SK-N-SH treated with all-trans-retinoic acid at 6 μM for 48 hours (cell line): ENCODE data around the gene EFCAB14.
"Not testable (repeated sequence)": the region's sequence is repeated elsewhere in the genome, so short reads cannot be mapped to it uniquely, and the experiment has no call there.

Experiments
- ATAC-seq: fragments of 200-7000 bp; cut with Tn5 transposase; 3 replicates; pipeline ENCODE4 v1.9.1; 2020; ENCODE audit warnings: mild to moderate bottlenecking, moderate library complexity
- ARNTL ChIP-seq: fragments of 450-650 bp; formaldehyde crosslinking; IDR thresholded peaks from 2 replicates; pipeline ENCODE4 v1.5.0; 2020; ENCODE audit warnings: low read depth, mild to moderate bottlenecking, moderate library complexity, borderline replicate concordance
- BACH2 ChIP-seq: fragments of 250-450 bp; sonication (Bioruptor Pico); IDR thresholded peaks from 2 replicates; pipeline ENCODE4 v1.9.0; 2021; ENCODE audit warnings: mild to moderate bottlenecking, borderline replicate concordance
- CREB5 ChIP-seq: fragments of 250-450 bp; sonication (Bioruptor Pico); IDR thresholded peaks from 2 replicates; pipeline ENCODE4 v1.5.1; 2020; ENCODE audit warnings: low read depth, mild to moderate bottlenecking, moderate library complexity
- CSDC2 ChIP-seq: fragments of 250-450 bp; sonication (Bioruptor Pico); IDR thresholded peaks from 2 replicates; pipeline ENCODE4 v1.5.0; 2020; ENCODE audit warnings: mild to moderate bottlenecking, moderate library complexity
- ESRRG ChIP-seq: fragments of 250-450 bp; sonication (Bioruptor Pico); IDR thresholded peaks from 2 replicates; pipeline ENCODE4 v1.6.1; 2021; ENCODE audit warnings: mild to moderate bottlenecking
- GLIS3 ChIP-seq: fragments of 250-450 bp; sonication (Bioruptor Pico); IDR thresholded peaks from 2 replicates; pipeline ENCODE4 v1.5.0; 2020; ENCODE audit warnings: mild to moderate bottlenecking, moderate library complexity
- ISL1 ChIP-seq: fragments of 250-450 bp; sonication (Bioruptor Pico); IDR thresholded peaks from 2 replicates; pipeline ENCODE4 v2.1.2; 2022; ENCODE audit warnings: mild to moderate bottlenecking, moderate library complexity
- OSR1 ChIP-seq: fragments of 250-450 bp; sonication (Bioruptor Pico); IDR thresholded peaks from 2 replicates; pipeline ENCODE4 v1.8.0; 2022; ENCODE audit warnings: moderate library complexity, mild to moderate bottlenecking, inconsistent platforms
- PATZ1 ChIP-seq: fragments of 250-450 bp; sonication (Bioruptor Pico); IDR thresholded peaks from 2 replicates; pipeline ENCODE4 v1.8.0; 2020; ENCODE audit warnings: mild to moderate bottlenecking, moderate library complexity, borderline replicate concordance
- POU6F1 ChIP-seq: fragments of 250-450 bp; sonication (Bioruptor Pico); IDR thresholded peaks from 2 replicates; pipeline ENCODE4 v1.8.0; 2021; ENCODE audit warnings: low read depth, mild to moderate bottlenecking, moderate library complexity, borderline replicate concordance
- RARB ChIP-seq: fragments of 250-450 bp; sonication (Bioruptor Pico); IDR thresholded peaks from 2 replicates; pipeline ENCODE4 v1.8.0; 2021; ENCODE audit warnings: mild to moderate bottlenecking, moderate library complexity
- SNAI2 ChIP-seq: fragments of 250-450 bp; sonication (Bioruptor Pico); IDR thresholded peaks from 2 replicates; pipeline ENCODE4 v1.5.0; 2020; ENCODE audit warnings: mild to moderate bottlenecking, moderate library complexity
- TCF4 ChIP-seq: fragments of 250-450 bp; sonication (Bioruptor Pico); IDR thresholded peaks from 2 replicates; pipeline ENCODE4 v1.8.0; 2021; ENCODE audit warnings: mild to moderate bottlenecking, moderate library complexity, borderline replicate concordance
- TOX ChIP-seq: fragments of 250-450 bp; sonication (Bioruptor Pico); IDR thresholded peaks from 2 replicates; pipeline ENCODE4 v1.8.0; 2021; ENCODE audit warnings: mild to moderate bottlenecking, moderate library complexity, borderline replicate concordance
- TSHZ2 ChIP-seq: fragments of 250-450 bp; sonication (Bioruptor Pico); IDR thresholded peaks from 2 replicates; pipeline ENCODE4 v1.5.0; 2020; ENCODE audit warnings: mild to moderate bottlenecking, moderate library complexity
- ZC3H10 ChIP-seq: fragments of 250-450 bp; sonication (Bioruptor Pico); IDR thresholded peaks from 2 replicates; pipeline ENCODE4 v1.5.1; 2021; ENCODE audit warnings: mild to moderate bottlenecking, moderate library complexity
- ZFP3 ChIP-seq: fragments of 250-450 bp; sonication (Bioruptor Pico); IDR thresholded peaks from 2 replicates; pipeline ENCODE4 v1.5.0; 2020; ENCODE audit warnings: mild to moderate bottlenecking, moderate library complexity
- ZFP30 ChIP-seq: fragments of 450-650 bp; formaldehyde crosslinking; IDR thresholded peaks from 2 replicates; pipeline ENCODE4 v1.5.0; 2022; ENCODE audit warnings: mild to moderate bottlenecking, moderate library complexity
- ZNF565 ChIP-seq: fragments of 450-650 bp; formaldehyde crosslinking; conservative IDR thresholded peaks from 2 replicates; pipeline ENCODE4 v1.5.0; 2020; ENCODE audit warnings: low read depth, mild to moderate bottlenecking, moderate library complexity
- ZNF70 ChIP-seq: fragments of 450-650 bp; formaldehyde crosslinking; IDR thresholded peaks from 2 replicates; pipeline ENCODE4 v1.5.0; 2020; ENCODE audit warnings: mild to moderate bottlenecking, moderate library complexity
- ZNF8 ChIP-seq: fragments of 450-650 bp; formaldehyde crosslinking; IDR thresholded peaks from 2 replicates; pipeline ENCODE4 v1.5.0; 2020; ENCODE audit warnings: mild to moderate bottlenecking, moderate library complexity

EFCAB14 gene

GRCh38 chr1:46735708-46736324 lies 16.9 kb upstream of the EFCAB14 start:
- 0 out of 2 replicates have a peak, but pooled peaks have one; percentile 64 for TF ChIP-seq CSDC2 (CRISPR knock-in tag)
- TF ChIP-seq TCF4 (CRISPR knock-in tag): no peak
- peak; percentile 80 for ATAC-seq

- ATAC-seq: not testable (repeated sequence)
Observed at GRCh38 chr1:46728327-46728873, 9.5 kb upstream of the EFCAB14 start.

GRCh38 chr1:46725736-46726108 lies 6.8 kb upstream of the EFCAB14 start:
- no peak for ATAC-seq
- TF ChIP-seq GLIS3 (no peak), ZFP3 (no peak), RARB (CRISPR knock-in tag) (no peak), ARNTL (CRISPR knock-in tag) (no peak), ZFP30 (CRISPR knock-in tag) (no peak), SNAI2 (CRISPR knock-in tag) (no peak), OSR1 (CRISPR knock-in tag) (no peak)

- peak; percentile 100 for ATAC-seq
Observed at GRCh38 chr1:46724991-46725735, 6.2 kb upstream of the EFCAB14 start.

More at GRCh38 chr1:46724991-46725735, 6.2 kb upstream of the EFCAB14 start:
- TF ChIP-seq ZNF8 (CRISPR knock-in tag) (no peak), ARNTL (CRISPR knock-in tag) (no peak), CREB5 (no peak), BACH2 (CRISPR knock-in tag) (no peak), GLIS3 (no peak), ZFP30 (CRISPR knock-in tag) (no peak), ZNF565 (CRISPR knock-in tag) (no peak), TOX (CRISPR knock-in tag) (no peak), ESRRG (CRISPR knock-in tag) (no peak), POU6F1 (CRISPR knock-in tag) (no peak), ZC3H10 (CRISPR knock-in tag) (no peak), SNAI2 (CRISPR knock-in tag) (no peak), ZNF70 (no peak), PATZ1 (CRISPR knock-in tag) (no peak), ISL1 (CRISPR knock-in tag) (no peak), TSHZ2 (no peak), OSR1 (CRISPR knock-in tag) (no peak)
